Astrocyte of the cerebellum (primary cell): Measurements from ENCODE around the gene STRN.

Experiments used
- DNase-seq: peaks from one replicate; pipeline ENCODE4 v3.0.0-alpha.2; 2011; ENCODE audit warnings: low read depth
- H3K4me3 ChIP-seq: 2 replicates; pipeline ENCODE4 v1.5.1; 2011; ENCODE audit warnings: mild to moderate bottlenecking, low read depth, low read length, moderate library complexity
- in situ Hi-C: cut with HindIII; loops from 2 replicates; pipeline ENCODE4 v1.10.0; 2017; ENCODE audit warnings: low sequenced_read_pairs
- TF ChIP-seq, protein P1 (sequence below): IDR thresholded peaks from 2 replicates; pipeline ENCODE4 v1.5.1; 2012; ENCODE audit warnings: low read length, low read depth, moderate library complexity, mild to moderate bottlenecking; ENCODE audit errors: missing control alignments

Gene STRN

DNA sequence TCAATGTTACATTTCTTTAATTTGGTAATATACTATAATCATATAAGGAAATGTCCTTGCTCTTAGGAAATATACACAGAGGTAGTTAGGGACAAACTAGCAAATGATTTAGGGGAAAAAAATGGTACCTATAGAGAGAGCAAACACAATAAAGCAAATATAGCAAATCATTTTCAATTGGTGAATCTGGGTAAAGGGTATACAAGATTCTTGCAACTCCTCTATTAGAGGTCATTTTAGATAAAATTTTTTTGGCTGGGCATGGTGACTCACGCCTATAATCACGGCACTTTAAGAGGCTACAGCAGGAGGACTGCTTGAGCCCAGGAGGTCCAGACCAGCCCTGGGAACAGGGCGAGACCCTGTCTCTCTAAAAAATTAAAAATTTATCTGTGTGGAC is 44.4 kb downstream of the STRN start:
- DNase-seq: no peak
- in situ Hi-C loops: no loop called here
- no peak overlapping the region for H3K4me3 ChIP-seq
- TF ChIP-seq, protein P1, sequence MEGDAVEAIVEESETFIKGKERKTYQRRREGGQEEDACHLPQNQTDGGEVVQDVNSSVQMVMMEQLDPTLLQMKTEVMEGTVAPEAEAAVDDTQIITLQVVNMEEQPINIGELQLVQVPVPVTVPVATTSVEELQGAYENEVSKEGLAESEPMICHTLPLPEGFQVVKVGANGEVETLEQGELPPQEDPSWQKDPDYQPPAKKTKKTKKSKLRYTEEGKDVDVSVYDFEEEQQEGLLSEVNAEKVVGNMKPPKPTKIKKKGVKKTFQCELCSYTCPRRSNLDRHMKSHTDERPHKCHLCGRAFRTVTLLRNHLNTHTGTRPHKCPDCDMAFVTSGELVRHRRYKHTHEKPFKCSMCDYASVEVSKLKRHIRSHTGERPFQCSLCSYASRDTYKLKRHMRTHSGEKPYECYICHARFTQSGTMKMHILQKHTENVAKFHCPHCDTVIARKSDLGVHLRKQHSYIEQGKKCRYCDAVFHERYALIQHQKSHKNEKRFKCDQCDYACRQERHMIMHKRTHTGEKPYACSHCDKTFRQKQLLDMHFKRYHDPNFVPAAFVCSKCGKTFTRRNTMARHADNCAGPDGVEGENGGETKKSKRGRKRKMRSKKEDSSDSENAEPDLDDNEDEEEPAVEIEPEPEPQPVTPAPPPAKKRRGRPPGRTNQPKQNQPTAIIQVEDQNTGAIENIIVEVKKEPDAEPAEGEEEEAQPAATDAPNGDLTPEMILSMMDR: no peak

DNA sequence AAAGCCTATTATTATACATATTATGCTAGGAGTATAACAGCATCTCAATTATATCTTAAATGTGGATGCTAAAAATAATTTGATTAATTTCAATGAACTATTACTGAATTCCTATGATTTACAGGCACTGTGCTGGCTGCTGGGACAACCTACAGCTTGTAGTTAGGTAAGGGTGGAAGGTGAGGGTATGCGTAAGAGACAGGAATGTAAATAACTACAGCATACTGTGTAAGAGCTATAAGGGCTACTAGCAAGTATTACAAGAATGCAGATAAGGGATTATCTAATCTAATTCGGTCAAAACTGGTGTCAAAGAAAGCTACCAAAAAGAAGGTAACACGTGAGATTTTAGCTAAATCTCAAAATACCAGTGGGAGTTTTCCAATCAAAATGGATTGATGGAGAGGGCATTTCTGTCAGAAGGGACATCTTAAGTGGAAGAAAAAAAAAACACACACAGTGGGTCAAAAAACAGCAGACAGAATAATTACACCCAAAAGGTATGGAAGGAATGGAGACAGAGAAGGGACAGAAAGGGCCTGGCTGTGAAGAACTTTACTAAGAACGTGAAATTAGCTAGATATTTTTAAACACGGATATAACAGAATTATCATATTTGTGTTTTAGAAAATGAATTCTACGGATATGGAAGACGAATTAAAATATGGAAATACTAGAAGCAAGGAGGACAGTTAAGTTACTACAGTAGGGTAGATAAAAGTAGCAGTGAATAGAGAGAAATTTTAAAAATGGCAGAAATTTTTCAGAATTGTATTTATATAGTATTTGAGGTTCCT is 47.1 kb downstream of the STRN start:
- H3K4me3 ChIP-seq: no peak overlapping the region
- in situ Hi-C loops: no loop called here
- TF ChIP-seq, protein P1: no peak
- DNase-seq: no peak

DNA sequence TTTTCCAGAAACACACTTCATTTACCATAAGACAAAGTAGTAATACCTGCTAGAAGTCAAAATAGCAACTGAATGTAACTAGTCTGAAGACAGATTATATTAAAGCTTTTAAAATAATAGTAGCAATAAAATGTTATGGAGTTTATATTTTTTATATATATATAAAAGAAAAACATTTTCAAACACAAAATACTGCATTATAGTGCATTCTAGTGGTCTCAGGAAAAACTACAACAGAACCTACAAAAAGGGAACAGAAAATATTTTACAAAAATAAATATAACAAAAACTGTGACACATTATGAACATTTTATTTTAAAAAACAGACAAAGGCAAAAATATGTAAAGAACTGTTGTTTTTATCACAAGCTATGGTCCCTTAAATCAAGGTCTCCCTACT is 48.0 kb downstream of the STRN start:
- DNase-seq: no peak
- in situ Hi-C loops: no loop called here
- H3K4me3 ChIP-seq: no peak overlapping the region
- TF ChIP-seq, protein P1: no peak

DNA sequence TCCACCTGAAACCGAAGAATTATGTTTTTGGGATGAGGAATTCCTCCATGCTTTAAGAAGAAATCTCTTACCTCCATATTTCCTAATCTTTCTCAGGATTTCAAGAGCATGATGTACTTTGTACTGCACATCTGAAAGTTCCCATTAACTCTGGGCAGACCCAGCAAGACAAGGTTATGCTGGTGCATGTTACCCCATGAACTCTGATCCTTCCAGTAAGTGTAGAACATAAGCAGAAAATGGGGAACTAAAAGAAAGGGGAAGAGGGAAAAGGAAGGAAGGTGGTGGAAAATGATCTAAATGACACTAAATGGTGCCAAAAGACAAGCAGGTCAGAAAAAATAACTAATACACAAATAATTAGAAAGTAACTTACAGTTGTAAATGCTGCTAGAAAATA is 50.7 kb downstream of the STRN start:
- H3K4me3 ChIP-seq: no peak overlapping the region
- TF ChIP-seq, protein P1: no peak
- in situ Hi-C loops: no loop called here
- DNase-seq: no peak

DNA sequence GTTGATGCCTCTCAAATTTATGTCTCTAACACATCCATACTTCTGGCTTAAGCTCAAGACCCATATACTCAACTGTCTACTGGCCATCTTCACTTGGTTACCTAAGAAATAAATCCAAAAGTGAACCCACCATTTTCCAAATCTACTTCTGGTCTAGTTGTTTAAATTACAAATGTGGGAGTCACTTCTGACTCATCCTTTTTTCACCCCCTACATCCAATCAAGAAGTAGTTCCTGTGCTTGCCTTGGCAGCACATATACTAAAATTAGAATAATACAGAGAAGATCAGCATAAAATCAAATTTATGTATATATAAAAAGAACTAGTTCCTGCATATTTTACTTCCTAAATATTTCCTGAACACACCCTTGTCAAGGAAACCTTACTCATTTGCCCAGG is 53.6 kb downstream of the STRN start:
- in situ Hi-C loops: no loop called here
- DNase-seq: no peak
- TF ChIP-seq, protein P1: no peak
- no peak overlapping the region for H3K4me3 ChIP-seq

DNA sequence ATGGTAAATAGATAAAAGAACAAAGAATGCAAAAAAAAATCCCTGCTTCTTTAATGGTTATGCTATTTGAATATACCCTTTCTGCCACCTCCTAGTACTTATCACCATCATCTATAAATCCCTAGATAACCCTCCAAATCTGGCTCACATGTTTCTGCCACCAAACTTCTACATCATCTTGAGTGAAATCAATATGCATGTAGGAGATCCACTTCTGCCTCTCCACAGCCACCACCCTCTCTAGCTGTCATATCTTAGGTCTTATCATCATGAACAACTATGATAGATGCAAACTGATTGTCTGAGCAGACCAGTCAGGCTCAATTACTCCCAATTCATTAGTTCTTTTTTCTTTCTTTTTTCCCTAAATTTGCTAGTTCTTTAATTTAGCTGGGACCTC is 55.3 kb downstream of the STRN start:
- in situ Hi-C loops: no loop called here
- TF ChIP-seq, protein P1: no peak
- no peak for DNase-seq
- H3K4me3 ChIP-seq: no peak overlapping the region
